ENCODE results near the gene OR4K14.
"Not testable (repeated sequence)": the region's sequence is repeated elsewhere in the genome, so short reads cannot be mapped to it uniquely, and the experiment has no call there.

OR4K14 gene

DNA sequence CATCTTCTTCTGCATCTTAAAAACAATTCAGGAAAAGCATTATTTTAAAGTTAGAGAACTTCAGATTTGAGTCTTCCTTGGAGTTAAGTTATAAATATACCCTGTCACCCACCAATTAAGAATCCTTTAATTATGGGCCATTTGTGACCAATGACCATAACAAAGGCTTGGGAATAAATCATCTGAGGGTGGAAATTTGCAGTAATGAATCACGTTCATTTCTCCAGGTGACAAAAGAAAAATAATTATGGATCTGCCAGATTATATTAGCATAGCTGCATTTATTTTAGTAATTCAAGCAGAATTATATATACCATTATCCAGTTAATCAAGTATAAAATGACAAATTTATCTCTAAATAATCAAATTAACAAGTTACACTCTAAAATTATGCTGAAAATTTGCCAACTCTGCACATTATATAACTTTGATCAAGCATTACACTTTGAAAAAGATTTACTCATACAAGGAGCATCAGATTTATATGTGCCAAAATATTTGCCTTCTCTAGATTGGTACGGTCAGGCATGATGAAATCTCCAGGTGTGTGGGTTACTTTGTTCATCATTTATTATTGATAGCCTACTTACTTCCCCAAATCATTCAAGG lies at the start of gene OR4K14:
Gene OR4K14 (minus strand): TSS at position 51 of the 609 bp plus-strand sequence. CDS start 4,114 bp downstream, outside the sequence.
- DNase-seq, result no peak

GRCh38 chr14:20059745-20060144 lies 40.6 kb upstream of the OR4K14 start, which contains the start of gene OR4L1:
TSS of gene OR4L1 (plus strand) at chr14:20060045. CDS start at chr14:20060045, 0 bp downstream.
- DNase-seq, result no peak

- DNase-seq, result no peak
These were observed 29.1 kb upstream of the OR4K14 start for GRCh38 chr14:20048202-20048601.

DNA sequence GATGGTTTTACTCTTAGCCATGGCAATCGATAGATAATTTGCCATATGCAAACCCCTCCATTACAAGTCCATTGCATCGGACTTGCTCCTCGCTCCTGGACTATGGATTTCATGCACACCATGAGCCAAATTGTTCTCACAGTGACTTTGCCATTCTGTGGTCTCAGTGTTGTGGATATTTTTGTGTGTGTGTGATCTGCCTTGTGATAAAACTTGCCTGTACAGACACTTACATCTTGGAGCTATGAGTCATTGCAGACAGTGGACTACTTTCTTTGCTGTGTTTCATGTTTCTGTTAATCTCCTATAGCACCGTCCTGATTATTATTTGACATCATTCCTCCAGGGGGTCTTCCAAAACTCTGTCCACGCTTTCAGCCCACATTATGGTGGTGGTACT lies 25.1 kb upstream of the OR4K14 start:
- no peak for DNase-seq

DNA sequence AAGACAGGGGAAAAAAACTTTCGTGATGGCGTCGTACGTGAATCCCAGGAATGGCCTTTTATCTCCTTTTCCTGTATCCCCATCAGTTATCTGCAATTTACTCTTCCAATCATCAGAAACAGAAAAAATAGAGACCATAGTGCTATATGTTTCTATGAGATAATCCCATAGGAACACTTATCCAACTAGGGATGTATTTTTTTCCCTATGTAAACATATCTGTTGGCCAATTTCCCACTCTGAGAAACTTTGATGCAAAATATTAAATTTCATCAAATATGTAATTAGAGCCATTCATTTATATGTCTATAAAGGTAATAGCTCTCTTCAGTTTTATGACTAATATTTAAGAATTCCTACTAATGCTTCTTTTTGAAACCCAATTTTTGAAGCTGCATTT lies 16.8 kb upstream of the OR4K14 start, which contains the start of gene OR4K13:
Gene OR4K13 (minus strand): TSS at position 101 of the 400 bp plus-strand sequence. CDS start 1,280 bp downstream, outside the sequence.
- DNase-seq, result no peak

- no peak for DNase-seq
These were observed 16.3 kb upstream of the OR4K14 start for GRCh38 chr14:20035449-20035848.

- DNase-seq, result no peak
These were observed 12.0 kb upstream of the OR4K14 start for GRCh38 chr14:20031058-20031457.

GRCh38 chr14:20008156-20008555 lies 11.0 kb downstream of the OR4K14 start:
- no peak for DNase-seq

- DNase-seq, result no peak
These were observed 16.8 kb downstream of the OR4K14 start for GRCh38 chr14:20002319-20002718.

DNA sequence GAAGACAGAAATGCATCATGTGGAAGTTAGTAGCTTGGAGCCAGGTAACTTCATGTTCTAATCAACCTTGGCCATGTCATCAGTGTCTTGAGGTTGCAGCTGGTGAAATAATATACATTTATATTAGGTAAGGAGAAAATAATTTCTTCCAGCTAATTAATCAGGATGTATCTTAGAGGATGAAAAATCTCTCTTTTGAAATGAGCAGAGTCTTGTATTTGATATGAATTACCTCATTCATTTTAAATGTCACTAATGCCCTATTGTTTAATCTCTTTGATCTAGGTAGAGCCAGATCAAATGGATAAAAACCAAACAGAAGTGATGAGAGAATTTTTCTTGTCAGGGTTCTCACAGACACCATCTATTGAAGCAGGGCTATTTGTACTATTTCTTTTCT lies 17.2 kb downstream of the OR4K14 start, which contains the start of gene OR4Q2:
Gene OR4Q2 (plus strand): TSS at position 301 of the 400 bp plus-strand sequence.
- no peak for DNase-seq

- DNase-seq, result no peak
These were observed 25.7 kb downstream of the OR4K14 start for GRCh38 chr14:19993438-19993837.

DNA sequence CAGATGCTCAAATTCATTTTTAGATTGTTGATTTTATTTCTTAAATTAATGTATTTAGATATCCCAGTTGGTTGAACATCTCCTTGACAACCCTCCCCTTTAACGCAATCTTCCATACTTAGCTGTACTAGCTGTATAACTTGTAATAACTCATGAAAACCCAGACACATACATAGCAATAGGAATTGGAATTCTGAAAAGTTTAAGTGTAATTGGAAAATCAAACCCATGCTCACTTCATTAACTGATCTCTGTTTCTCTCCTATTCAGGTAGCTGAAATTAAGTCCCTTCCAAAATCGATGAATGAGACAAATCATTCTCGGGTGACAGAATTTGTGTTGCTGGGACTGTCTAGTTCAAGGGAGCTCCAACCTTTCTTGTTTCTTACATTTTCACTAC lies 43.8 kb downstream of the OR4K14 start, which contains the start of gene OR4K15:
Gene OR4K15 (plus strand): TSS at position 301 of the 400 bp plus-strand sequence. CDS start 0 bp downstream, at position 301.
- DNase-seq, result no peak

DNA sequence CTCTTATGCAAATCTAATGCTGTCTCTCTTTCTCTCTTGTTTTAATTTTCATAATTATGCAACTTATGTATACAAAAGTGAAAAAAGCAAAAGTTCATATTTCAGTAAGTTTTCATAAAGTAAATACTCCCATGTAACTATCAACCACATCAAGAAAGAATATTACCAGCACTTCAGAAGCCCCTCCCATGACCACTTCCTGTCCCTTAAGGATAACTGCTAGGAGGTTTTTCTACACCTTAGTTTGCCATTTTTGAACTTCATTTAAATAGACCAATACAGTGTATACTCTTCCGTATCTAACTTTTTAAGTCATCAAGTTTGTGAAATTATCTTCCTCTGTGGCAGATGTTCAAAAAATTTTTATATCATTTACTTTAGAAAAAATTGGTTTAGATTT lies 44.3 kb downstream of the OR4K14 start:
- no peak for DNase-seq

DNA sequence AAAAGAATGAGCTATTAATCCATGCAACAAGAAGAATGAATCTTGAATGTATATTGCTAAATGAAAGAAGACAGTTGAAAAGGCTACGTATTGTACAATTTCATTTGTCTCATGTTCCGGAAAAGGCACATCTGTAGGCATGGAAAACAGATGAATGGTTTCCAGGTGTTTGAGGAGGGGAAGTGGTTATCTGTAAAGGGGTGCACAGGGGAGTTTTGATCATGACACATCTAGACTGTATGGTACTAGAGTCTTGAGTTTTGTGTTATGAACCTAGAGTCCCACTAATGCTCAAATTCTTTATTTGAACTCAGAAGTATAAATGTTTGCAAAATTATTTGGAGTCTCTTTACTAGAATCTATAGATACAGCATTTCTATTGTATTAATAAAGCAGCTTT lies 49.4 kb downstream of the OR4K14 start:
- DNase-seq, result not testable (repeated sequence)
